T follicular helper cell (primary cell): ENCODE results near the gene NTNG2.

ENCODE experiments used
- DNase-seq: peaks from one replicate; pipeline ENCODE4 v3.0.0-alpha.2; 2020; ENCODE audit warnings: low read depth

Gene NTNG2

DNA sequence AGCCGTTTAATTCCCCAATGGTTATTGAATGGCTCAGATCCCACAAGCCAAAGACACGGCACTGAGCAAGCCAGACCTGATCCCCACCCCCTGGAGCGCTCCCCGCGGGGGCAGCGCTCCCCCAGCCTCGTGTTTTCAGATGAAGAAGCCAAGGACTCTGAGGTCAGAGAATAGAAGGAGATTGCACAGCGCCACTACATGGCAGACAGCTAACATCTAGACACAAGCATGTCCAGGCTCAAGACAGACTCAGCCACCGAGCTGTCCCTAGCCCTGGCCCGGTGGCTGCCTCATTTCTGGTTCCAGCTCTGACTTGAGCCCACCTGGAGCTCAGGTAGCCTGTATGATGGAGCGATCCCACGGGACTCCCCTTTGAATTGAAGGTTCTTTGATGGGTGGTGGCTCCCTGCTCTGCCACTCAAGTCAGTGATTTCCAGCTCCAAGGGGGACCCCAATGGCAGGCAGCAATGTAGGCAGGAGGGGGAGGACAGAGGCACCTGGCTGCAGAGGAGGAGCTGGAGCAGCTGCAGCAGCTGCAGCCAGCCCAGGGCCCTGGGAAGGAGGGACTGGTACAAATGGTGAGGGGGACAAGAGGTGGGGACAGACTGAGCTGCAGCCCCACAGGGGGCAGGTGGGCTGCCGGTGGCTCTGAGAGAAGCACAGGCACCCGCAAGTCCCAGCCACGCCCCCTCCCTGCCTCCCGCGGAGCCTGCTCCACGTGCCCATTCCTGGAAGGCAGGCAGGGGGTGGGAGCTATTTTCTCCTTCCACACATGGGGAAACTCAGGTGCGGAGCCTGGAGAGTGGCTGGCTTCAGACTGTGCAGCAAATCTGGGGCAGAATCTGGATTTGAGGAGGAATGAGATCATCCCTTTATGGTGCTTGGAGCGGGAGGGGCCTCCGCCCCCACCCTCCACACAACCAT, 40.2 kb downstream of the NTNG2 start:
- no peak for DNase-seq

DNA sequence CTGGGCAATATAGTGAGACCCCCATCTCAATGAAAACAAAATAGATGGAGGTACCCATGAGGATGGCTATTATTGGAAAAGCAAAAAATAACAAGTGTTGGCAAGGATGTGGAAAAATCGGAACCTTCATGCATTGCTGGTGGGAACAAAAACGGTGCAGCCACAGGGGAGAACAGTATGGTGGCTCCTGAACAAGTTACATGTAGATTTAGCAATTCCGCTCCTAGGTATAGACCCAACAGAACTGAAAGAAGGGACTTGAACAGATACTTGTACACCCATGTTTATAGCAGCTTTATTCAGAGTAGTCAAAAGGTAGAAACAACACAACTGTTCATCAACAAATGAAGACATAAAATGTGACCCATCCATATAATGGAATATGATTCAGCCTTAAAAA, 43.0 kb downstream of the NTNG2 start:
- DNase-seq, result no peak

DNA sequence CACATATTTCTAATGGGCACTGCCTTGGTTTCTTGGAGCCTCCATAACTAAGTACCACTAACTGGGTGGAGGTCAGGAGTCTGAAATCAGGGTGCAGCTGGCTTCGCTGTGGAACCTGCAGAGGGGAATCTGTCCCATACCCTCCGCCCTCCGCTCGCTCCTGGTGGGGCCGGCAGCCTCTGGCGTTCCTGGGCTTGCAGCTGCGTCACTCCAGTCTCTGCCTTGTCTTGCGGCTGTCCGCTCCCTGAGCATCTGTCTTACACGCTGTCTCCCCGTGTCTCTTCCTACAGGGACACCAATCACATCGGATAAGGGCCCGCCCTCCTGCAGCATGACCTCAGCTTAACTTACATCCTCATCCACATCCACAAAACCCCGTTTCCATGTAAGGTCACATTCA, 45.4 kb downstream of the NTNG2 start:
- no peak for DNase-seq

DNA sequence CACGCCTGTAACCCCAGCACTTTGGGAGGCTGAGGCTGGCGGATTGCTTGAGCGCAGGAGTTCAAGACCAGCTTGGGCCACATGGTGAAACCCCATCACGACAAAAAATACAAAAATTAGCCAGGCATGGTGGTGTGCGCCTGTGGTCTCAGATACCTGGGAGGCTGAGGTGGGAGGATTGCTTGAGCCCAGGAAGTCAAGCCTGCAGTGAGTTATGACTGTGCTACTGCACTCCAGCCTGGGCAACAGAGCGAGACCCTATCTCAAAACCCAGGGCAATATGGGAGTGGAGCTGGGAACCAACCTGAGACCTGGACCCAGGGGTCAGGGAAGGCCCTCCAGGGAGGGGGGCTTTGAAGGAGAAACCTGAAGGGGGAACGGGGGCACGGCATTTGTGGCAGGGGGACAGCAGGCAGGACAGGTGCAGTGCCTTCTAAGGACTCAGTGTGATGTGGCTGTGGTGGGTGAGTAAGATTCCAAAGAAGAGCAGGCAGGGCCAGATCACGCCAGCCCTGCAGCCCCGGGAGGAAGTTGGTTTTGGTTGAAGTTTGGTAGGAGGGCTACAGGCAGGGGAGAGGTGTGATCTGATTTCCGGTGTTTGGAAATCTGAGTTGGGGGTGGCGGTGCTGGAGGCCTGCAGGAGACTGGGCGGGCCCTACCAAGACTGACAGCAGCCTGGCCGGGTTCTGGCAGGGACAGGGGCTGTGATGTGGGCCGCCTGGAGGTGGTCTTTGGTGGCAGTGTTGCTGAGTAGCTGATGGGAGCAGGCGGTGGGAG, 46.2 kb downstream of the NTNG2 start:
- no peak for DNase-seq

DNA sequence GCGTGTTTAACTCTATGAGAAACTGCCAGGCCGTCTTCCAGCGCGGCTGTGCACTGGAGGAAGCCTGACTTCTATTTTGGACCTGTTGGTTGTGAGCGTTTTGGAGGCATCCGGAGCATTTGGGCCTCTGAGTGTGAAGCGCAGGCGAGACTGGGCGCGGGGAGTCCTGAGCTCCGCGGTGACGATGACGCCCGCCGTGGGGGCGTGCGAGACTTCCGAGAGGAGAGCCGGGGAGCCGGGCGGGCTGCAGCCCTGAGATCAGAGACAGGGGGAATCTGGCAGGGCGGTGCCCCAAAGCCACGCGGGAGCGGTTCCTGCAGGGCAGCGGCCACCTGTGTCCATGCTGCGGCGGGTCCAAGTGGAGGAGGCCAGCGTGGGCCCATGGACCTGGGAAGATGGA, 47.4 kb downstream of the NTNG2 start:
- DNase-seq, result no peak

DNA sequence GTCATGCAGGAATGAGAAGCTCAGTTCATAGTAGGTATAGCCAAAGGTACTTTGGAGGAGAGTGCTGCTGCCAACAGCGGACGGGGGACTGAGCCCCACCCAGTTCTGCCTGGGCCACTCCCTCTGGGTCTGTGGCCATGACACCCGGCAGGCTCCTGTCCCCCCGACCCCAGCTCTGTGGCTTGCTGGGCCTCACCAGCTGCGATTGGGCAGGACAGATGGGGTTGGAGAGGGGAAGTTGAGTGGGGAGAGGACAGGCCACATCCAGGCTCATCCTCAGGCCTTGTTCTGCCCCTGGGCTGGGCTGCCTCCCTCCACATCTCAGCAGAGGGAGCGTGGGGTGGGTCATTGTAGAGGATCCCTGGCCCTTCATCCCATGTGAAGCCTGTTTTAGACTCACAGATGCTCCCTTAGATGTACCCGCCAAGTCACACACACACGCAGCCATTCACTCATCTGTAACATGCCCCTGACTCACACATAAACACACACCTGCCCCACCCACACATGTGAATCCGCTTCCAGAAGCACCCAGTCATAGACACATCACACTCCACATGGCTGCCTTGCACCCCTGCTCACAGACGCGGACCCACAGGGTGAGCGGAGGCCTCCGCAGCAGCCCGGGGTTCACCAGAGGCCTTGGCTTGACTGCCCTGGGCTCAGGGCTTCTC, 48.8 kb downstream of the NTNG2 start:
- DNase-seq, result no peak

DNA sequence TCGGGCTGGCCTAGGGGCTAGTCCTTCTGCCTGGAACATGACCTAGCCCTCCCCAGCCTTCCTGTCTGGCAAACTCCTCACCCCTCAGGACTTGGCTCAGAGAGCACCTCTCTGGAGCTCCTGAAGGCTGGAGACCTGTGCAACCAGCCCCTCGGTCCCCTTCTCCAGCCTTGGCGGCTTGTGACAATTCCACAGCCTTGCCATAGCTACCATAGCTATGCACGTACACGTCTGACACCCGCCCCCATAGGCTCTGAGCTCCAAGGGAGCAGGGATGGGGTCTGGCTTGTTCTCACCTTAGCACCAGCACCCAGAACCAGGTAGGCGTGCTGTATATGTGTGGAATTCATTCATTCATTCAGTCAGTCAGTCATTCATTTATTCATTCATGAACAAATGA, 49.7 kb downstream of the NTNG2 start:
- DNase-seq, result no peak

DNA sequence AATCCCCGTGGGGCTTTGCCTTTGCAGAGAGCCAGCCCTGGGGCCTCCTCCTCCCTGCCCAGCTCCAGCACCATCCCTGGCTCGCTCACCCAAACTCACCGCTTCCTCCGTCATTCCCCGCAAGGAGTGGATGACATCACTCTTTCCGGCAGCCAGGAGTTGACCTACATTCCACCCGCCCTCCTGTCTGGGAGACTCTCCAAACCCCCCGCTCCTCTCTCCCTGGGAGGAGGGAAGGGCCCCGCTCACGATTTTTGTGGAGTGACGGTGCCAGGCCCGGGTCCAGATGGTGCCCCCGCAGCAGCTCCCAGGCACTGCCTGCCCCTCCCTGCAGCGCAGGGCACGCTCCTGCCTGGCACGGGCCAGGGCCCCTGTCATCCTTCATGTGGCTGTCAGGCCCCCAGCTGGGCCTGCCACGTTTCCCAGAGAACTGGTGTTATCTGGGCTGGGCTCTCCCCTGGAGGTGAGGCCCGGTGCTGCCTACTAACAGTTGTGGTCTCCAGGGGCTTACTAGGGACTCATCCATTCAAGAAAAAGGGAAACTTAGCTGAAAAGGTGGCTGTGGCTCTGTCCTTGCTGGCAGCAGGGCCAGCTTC, 52.3 kb downstream of the NTNG2 start:
- no peak for DNase-seq

DNA sequence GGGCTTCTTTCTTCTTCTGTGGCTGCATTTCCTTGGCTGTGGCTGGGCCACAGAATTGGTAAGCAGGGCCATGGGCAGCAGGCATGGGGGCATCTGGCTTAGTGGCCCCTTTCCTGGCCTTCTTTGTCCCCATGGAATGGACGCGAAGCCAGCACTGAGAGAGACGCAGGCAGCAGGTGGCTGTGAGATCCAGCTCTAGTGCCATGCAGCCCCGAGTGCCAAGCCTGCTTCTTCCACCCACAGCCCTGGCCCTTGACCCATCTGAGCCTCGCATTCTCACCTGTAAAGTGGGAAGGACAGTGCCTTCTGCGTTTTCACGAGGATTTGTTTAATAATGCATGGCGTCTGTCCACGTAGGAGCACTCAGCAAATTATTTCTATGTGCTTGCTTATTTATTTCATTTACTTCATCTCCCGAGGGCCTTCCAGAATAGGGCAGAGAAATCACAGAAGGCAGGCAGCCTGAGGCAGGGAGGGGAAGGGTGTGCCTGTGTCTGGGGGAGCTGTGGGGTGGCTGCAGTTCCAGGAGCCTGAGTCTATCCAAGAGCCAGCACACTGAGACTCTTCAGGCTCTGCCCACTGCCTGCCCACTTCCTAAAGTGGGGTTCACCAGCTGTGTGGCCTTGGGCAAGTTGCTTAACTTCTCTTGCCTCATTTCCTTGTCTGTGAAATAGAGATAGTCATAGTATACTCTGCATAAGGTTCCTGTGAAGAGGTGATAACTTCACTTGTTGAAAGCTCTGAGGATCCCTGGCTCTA, 55.2 kb downstream of the NTNG2 start:
- DNase-seq, result no peak

DNA sequence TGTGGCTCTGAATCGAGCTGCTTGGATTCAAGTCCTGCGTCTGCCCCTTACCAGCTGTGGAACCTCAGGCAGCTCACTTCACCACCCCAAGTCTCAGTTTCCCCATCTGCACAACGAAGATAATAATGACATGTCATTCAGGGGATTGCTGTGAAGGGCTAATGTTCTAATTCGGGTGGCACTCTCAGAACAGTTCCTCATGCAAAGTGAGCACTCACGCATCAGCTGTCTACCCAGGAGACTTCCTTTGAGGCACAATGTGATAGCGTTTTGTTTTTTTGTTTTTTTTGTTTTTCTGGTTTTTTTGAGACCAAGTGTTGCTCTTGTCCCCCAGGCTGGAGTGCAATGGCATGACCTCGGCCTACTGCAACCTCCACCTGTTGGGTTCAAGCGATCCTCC, 56.4 kb downstream of the NTNG2 start:
- no peak for DNase-seq

DNA sequence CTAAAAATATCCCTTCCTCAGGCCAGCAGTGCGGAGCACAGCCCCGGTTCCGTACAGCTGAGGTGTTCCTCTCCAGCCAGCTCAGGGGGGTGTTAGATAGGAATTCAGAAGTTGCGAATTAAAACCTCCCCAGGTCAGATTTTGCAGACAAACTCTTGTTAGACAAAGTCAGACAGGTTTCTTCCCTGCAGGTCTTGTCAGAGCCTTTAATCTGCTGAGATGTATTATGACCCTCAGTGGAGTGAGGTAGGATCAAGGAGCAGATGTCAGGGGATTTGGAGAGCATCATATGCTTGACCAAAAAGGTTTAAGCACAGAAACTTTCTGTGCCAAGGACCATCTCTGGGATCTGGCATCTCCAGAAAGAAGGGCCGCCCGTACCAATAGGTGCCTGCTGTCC, 60.1 kb downstream of the NTNG2 start:
- no peak for DNase-seq

DNA sequence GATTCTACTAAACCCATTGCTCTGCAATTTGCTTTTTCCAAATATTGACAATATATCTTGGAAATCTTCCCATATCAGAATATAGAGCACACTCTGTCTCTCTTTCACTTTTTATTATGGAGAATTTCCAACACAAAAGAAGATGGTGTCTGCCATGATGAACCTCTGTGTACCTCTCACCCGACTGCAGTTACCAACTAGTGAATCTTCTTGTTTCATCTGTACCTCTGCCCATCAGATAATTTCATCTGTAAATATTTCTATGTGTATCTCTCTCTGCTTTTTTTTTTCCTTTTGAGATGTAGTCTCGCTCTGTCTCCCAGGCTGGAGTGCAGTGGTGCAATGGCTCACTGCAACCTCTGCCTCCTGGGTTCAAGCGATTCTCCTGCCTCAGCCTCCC, 62.8 kb downstream of the NTNG2 start:
- DNase-seq, result no peak

DNA sequence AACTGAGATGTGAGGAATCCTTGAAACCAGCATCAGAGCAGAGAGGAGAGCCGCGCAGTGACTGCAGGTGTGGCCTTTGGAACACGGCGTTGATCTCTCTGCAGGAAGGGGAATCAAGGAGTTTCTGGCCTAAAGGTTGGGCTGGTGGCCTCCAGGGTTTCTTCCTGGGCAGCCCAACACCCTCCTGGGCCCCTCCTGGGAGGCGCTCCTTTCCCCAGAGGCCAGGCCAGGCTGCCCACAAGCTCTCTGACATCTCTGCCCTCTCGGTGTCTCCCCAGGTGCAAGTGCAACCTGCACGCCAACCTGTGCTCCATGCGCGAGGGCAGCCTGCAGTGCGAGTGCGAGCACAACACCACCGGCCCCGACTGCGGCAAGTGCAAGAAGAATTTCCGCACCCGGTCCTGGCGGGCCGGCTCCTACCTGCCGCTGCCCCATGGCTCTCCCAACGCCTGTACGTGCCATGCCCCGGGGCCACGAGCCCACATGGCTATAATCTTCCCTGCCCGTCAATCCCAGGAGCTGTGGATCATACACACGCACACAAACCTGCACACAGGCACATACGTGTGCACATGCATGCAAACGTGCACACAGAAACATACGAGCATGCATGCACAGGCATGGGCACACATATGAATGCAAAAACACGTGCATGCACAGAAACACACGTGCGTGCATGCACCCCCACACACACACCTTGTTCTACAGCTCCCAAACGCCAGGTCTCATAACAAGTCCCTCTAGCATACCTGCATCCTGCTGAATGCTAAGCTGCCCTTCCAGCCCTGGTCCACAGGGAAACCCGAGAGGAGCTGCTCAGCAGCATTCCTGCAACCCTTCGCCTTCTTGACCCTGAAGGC, 64.9 kb downstream of the NTNG2 start:
- no peak for DNase-seq

DNA sequence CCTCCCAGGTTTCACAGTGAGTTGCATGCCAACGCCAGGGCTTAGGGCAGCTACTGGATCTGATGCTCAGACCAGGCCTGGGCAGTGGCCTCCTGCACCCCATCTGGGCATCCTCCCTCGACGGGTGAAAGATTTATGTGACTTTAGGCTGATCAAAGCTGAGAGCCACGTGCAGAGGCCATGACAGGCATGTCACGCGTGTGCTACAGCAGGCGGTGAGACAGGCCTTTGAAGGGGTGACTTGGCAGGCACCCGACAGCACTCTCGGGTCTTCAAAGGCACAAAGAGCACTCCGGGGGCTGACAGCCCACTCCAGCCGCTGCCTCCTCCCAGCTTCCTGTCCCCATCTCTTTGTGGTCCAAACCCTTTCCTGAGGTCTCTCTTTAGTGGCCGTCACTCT, 66.2 kb downstream of the NTNG2 start:
- DNase-seq, result no peak

DNA sequence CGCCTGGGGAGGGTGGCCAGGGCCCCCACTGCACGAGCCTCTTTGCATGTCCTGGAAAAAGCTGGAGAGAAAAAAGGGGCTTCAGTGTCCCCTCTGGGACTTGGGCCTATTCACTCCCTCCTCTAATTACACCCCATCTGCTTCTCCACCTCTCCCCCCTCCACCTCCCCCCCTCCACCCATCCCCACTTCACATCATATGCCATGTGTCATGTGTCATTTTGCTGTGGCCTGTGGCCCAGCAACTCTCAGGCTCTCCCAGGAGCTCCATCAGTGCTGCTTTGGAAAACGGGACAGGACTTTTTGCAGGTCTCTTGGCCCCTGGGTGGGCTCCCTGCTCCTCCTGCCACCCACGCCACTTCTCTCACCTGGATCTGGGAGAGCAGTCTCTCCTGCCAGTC, 68.7 kb downstream of the NTNG2 start:
- DNase-seq, result no peak

DNA sequence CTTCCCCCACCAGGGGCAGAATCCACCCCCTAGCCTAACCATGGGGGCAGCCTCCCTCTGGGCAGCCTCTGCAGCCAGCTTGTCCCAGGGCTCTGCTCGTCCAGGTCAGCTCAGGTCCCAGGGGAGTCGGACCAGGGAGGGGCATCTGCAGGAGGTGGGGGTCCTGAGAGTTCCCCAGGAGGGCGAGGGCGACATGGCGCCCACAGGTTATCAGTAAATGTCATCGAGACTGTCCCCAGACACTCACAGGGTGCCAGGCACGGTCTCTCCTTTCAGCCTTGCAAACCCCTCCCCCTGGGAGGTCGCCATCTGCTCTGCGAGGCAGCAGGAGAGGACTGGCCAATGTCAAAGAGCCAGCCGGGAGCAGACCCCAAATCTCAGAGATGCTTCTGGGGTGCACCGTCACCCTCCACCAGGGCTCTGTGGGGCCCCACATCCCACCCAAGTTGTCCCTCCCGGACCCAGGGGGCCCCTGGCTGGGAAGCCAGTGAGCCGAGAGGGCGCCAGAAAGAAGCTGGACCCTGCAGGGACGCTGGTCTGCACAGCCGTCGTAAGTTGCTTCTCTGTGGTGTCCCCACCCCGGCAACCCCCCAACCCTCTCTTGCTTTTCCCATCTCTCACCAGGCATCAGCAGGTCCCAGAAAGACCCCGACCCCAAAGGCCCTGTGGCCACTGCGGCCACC, 69.3 kb downstream of the NTNG2 start:
- DNase-seq, result no peak

DNA sequence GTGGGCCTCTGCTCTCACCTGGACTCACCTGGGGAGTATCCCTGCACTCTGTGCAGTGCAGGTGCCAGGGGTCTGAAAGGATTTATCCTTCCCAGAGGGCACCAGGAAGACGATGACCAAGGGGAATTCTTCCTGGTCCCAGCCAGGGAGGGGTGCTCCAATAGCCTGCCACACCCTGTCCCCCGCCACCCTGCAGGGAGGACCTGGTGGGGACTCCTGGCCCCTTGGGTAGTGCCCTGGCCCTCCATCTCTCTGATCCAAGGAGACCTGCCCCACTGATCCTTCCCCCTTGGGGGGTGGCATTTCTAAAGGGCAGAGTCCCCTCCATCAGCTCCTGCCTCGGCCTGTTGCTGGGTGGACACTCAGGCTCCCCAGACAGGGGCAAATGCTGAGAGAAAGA, 70.7 kb downstream of the NTNG2 start:
- no peak for DNase-seq

DNA sequence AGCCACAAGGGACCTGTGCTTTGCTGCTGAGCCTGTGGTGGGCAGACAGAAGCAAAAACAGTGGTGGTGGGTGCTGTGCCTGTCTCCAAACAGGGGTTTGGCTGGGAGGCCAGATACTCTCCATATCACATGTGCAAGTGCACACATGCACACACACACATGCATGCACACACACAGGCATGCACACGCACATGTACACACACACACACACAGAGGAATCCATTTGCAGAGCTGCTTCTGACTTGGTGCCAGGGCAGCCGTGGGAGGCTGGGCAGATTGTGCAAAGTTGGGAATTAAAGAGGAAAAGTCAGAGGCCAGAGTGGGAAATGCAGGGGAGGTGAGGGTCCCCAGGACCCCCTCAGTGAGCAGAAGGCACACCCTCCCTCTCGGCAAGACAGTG, 71.3 kb downstream of the NTNG2 start:
- no peak for DNase-seq

DNA sequence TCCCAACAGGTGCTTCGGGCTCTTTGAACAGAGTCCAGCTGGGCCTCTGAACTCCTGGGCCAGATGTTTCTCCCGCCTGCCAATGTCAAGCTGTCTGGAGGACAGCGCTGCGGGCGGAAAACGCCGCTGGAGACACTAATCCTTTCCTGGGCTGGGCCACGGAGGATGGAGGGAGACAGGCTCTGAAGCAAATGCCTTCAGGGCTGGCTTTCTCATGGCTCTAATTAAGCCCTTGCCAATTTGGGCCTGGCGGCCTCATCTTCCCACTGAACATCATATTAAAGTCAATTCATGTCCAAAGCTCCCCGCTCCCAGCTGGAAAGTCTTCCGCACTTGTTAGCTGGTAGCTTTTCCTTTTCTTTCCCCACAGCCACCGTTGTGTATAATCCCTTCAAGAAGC, 72.7 kb downstream of the NTNG2 start:
- no peak for DNase-seq

DNA sequence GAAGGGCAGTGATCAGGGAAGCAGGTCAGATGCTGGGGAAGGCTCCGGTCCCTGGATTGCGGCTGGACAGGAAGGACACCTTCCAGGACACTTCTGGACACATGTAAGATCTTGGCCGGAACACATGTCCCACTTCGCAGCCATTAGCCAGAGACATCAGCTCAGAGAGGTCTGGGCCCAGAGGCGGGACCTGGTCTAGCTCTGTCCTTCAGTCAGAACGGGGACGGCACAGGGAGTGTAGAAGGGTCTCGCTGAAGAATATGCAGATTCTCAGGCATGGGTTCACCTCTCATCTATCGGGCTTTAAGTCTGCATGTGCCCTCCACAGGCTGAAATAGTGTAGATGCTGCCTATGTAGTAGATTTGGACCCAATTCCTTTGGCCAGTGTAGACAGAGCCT, 73.3 kb downstream of the NTNG2 start:
- DNase-seq, result no peak
